Prostate gland (tissue), 2 donors: ENCODE results near the gene CNTNAP2. TPM values are rescaled to one million over a fixed set of nuclear protein-coding genes. Genes with fewer than 3 reads are reported as not detected.

ENCODE experiments used
- DNase-seq: peaks from one replicate; pipeline ENCODE4 v3.0.0-alpha.2; 2019; ENCODE audit warnings: low spot score
- H3K27ac ChIP-seq, 2 donors: fragments of 200-600 bp; sonication (generic); 2 replicates each; pipeline ENCODE4 v1.5.1; 2017 to 2019
- H3K27me3 ChIP-seq: fragments of 200-600 bp; sonication (generic); replicated peaks from 2 replicates; pipeline ENCODE4 v1.5.1; 2019; ENCODE audit not compliant: insufficient read depth
- H3K36me3 ChIP-seq, 2 donors: fragments of 200-600 bp; sonication (generic); 1 replicate in 1 of 2; 2 replicates in 1 of 2; pipeline versions ENCODE4 v1.5.1 to v1.8.1; 2017 to 2019
- H3K4me1 ChIP-seq: fragments of 200-600 bp; sonication (generic); replicated peaks from 2 replicates; pipeline ENCODE4 v1.5.1; 2019
- H3K4me3 ChIP-seq, 2 donors: fragments of 200-600 bp; sonication (generic); 2 replicates each; pipeline ENCODE4 v1.5.1; 2017 to 2019
- H3K9me3 ChIP-seq: fragments of 200-600 bp; sonication (generic); 2 replicates; pipeline ENCODE4 v1.5.1; 2017
- POLR2A ChIP-seq: fragments of 450-650 bp; IDR thresholded peaks from one replicate; pipeline ENCODE4 v1.6.1; 2016; ENCODE audit warnings: antibody characterized with exemption, mild to moderate bottlenecking
- POLR2AphosphoS5 ChIP-seq: sonication (generic); formaldehyde crosslinking; IDR thresholded peaks from one replicate; pipeline ENCODE4 v1.6.1; 2017; ENCODE audit warnings: antibody characterized with exemption
- WGBS: methylation state at CpG from one replicate; pipeline ENCODE4 v1.1.5; 2018; 5-methylcytosine and 5-hydroxymethylcytosine counted together
- intact Hi-C: fragments of 100-400 bp; cut with DNase I; formaldehyde crosslinking; loops from one replicate; pipeline ENCODE4 v1.14.2; 2022
- total RNA-seq, 2 donors: library from RNA; depleted of rRNA; stranded (reverse); fragments of >200 nt; gene quantifications; one replicate each; pipeline ENCODE4 v1.1.0, GENCODE V29; 2016
- TF ChIP-seq, protein P1 (sequence below), 4 experiments: fragments of 200-600 bp in 2 of 4; fragments of 450-650 bp in 2 of 4; sonication (generic) in 2 of 4; IDR thresholded peaks; 1 replicate in 3 of 4; 2 replicates in 1 of 4; pipeline ENCODE4 v1.5.1; 2016 to 2019; ENCODE audit warnings: antibody characterized with exemption in 4 of 4, mild to moderate bottlenecking in 2 of 4, moderate library complexity in 2 of 4

Gene CNTNAP2
- total RNA-seq, 2 donors from 2014 or later = 10.6 to 43.7 TPM

- Histone ChIP-seq H3K36me3 (no peaks in the 10 kb centered on the region), H3K27me3 (no peaks in the 10 kb centered on the region), H3K9me3 (no peaks in the 10 kb centered on the region), H3K27ac (no peak overlapping the region), H3K4me3 (no peak overlapping the region), H3K4me1 (no peaks in the 10 kb centered on the region)
- intact Hi-C loops = no loop called here
- TF ChIP-seq POLR2AphosphoS5 = no peak
- TF ChIP-seq, protein P1, sequence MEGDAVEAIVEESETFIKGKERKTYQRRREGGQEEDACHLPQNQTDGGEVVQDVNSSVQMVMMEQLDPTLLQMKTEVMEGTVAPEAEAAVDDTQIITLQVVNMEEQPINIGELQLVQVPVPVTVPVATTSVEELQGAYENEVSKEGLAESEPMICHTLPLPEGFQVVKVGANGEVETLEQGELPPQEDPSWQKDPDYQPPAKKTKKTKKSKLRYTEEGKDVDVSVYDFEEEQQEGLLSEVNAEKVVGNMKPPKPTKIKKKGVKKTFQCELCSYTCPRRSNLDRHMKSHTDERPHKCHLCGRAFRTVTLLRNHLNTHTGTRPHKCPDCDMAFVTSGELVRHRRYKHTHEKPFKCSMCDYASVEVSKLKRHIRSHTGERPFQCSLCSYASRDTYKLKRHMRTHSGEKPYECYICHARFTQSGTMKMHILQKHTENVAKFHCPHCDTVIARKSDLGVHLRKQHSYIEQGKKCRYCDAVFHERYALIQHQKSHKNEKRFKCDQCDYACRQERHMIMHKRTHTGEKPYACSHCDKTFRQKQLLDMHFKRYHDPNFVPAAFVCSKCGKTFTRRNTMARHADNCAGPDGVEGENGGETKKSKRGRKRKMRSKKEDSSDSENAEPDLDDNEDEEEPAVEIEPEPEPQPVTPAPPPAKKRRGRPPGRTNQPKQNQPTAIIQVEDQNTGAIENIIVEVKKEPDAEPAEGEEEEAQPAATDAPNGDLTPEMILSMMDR (IDR thresholded peaks at IDR 0.05) = no peak
- no peak for TF ChIP-seq POLR2A
- whole genome bisulfite sequencing = 71% methylated on average over 1 of the region's 1 CpG
- no peak for DNase-seq
Measured at GRCh38 chr7:146626912-146627311, 510.3 kb downstream of the CNTNAP2 start.

- H3K36me3 ChIP-seq = no peaks in the 10 kb centered on the region
- no peaks in the 10 kb centered on the region for H3K27me3 ChIP-seq
- H3K4me1 ChIP-seq = no peaks in the 10 kb centered on the region
- intact Hi-C loops = no loop called here
- no peak for TF ChIP-seq POLR2AphosphoS5
- TF ChIP-seq, protein P1 (IDR thresholded peaks at IDR 0.05) = no peak
- no peak for TF ChIP-seq POLR2A
- WGBS = 31% methylated on average over 7 of the region's 7 CpGs
- H3K27ac ChIP-seq = no peak overlapping the region
- H3K4me3 ChIP-seq = no peak overlapping the region
- DNase-seq = no peak
- H3K9me3 ChIP-seq = no peaks in the 10 kb centered on the region
Measured at GRCh38 chr7:146635205-146636032, 518.8 kb downstream of the CNTNAP2 start.

DNA sequence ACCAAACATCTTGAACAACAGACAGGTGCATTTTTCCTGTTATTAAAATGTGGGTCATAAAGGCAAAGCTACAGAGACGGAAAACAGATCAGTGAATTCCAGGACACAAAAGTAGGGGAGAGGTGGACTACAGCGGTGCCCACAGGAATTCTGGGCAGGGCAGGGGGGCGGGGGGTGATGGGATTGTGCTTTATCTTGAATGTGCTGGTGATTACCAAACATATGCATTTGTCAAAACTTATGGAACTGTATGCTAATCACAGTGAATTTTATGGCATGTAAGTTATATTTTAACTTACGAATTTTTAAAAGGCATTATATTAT is 519.4 kb downstream of the CNTNAP2 start:
- TF ChIP-seq POLR2A (no peak), POLR2AphosphoS5 (no peak)
- TF ChIP-seq, protein P1 (IDR thresholded peaks at IDR 0.05) = no peak
- Histone ChIP-seq H3K36me3 (no peaks in the 10 kb centered on the region), H3K27ac (no peak overlapping the region), H3K27me3 (no peaks in the 10 kb centered on the region), H3K4me1 (no peaks in the 10 kb centered on the region), H3K4me3 (no peak overlapping the region), H3K9me3 (no peaks in the 10 kb centered on the region)
- 25% methylated on average over 4 of the region's 4 CpGs for WGBS
- intact Hi-C loops = no loop called here
- DNase-seq = no peak

- intact Hi-C loops = no loop called here
- H3K27me3 ChIP-seq = no peaks in the 10 kb centered on the region
- no peaks in the 10 kb centered on the region for H3K4me1 ChIP-seq
- TF ChIP-seq, protein P1 (IDR thresholded peaks at IDR 0.05) = no peak
- TF ChIP-seq POLR2A (no peak), POLR2AphosphoS5 (no peak)
- H3K27ac ChIP-seq = no peak overlapping the region
- DNase-seq = no peak
- H3K36me3 ChIP-seq = no peaks in the 10 kb centered on the region
- 14% methylated on average over 4 of the region's 4 CpGs for WGBS
- H3K4me3 ChIP-seq = no peak overlapping the region
- no peaks in the 10 kb centered on the region for H3K9me3 ChIP-seq
Measured at GRCh38 chr7:146636581-146636980, 520.0 kb downstream of the CNTNAP2 start.

GRCh38 chr7:146639291-146639690 is 522.7 kb downstream of the CNTNAP2 start:
- H3K4me1 ChIP-seq = no peaks in the 10 kb centered on the region
- 68% methylated on average over 3 of the region's 3 CpGs for WGBS
- TF ChIP-seq POLR2AphosphoS5 = no peak
- no peak for TF ChIP-seq POLR2A
- TF ChIP-seq, protein P1 (IDR thresholded peaks at IDR 0.05) = no peak
- no peak overlapping the region for H3K4me3 ChIP-seq
- H3K27me3 ChIP-seq = no peaks in the 10 kb centered on the region
- H3K9me3 ChIP-seq = no peaks in the 10 kb centered on the region
- no peak for DNase-seq
- intact Hi-C loops = no loop called here
- H3K36me3 ChIP-seq = no peaks in the 10 kb centered on the region
- no peak overlapping the region for H3K27ac ChIP-seq
